Transverse colon (tissue), 3 donors: ENCODE results near the gene C17orf100.
"Not testable (repeated sequence)": the region's sequence is repeated elsewhere in the genome, so short reads cannot be mapped to it uniquely, and the experiment has no call there.

ENCODE experiments used
- EP300 ChIP-seq: sonication (generic); formaldehyde crosslinking; IDR thresholded peaks from one replicate; pipeline ENCODE4 v1.6.1; 2017; ENCODE audit warnings: antibody characterized with exemption, low read depth
- POLR2A ChIP-seq: fragments of 450-650 bp; IDR thresholded peaks from one replicate; pipeline ENCODE4 v1.6.1; 2016; ENCODE audit warnings: antibody characterized with exemption, mild to moderate bottlenecking, moderate library complexity
- TF ChIP-seq, protein P1 (sequence below), 5 experiments: fragments of 200-600 bp in 3 of 5; fragments of 450-650 bp in 2 of 5; sonication (generic) in 3 of 5; IDR thresholded peaks; 1 replicate in 2 of 5; 2 replicates in 3 of 5; pipeline ENCODE4 v1.5.1; 2016 to 2017; ENCODE audit warnings: antibody characterized with exemption in 5 of 5, inconsistent platforms in 3 of 5, mild to moderate bottlenecking in 2 of 5, moderate library complexity in 1 of 5

DNA sequence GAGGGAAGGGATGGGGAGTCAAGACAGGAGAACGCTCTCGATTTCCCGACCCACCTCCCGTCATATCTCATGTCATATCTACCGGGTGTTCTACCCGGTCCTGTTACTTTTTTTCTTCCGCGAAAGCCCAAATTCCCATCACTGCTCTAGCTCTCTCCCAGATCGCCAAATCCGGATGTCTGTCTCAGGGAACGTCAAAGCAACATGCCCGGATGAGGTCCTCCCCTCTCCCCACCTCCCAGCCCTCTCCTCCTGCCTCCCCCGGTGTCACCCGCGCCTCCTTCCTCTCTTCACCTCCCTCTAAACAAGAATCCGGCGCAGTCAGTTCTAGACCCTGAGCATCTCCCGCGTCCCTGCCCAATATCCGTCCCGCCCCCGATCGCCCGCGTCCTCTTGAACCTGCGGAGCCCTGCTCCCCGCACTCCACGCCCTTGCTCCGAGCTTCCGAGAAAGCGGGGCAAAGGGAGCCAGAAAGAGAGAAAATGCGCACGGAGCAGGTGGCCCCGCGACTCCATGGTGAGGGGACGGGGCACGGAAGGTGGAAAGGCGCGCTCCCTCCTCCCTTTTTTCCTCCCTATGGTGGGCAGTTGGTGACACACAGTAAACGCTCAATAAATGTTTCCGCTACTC is 4.3 kb downstream of the C17orf100 start:
- TF ChIP-seq, protein P1, sequence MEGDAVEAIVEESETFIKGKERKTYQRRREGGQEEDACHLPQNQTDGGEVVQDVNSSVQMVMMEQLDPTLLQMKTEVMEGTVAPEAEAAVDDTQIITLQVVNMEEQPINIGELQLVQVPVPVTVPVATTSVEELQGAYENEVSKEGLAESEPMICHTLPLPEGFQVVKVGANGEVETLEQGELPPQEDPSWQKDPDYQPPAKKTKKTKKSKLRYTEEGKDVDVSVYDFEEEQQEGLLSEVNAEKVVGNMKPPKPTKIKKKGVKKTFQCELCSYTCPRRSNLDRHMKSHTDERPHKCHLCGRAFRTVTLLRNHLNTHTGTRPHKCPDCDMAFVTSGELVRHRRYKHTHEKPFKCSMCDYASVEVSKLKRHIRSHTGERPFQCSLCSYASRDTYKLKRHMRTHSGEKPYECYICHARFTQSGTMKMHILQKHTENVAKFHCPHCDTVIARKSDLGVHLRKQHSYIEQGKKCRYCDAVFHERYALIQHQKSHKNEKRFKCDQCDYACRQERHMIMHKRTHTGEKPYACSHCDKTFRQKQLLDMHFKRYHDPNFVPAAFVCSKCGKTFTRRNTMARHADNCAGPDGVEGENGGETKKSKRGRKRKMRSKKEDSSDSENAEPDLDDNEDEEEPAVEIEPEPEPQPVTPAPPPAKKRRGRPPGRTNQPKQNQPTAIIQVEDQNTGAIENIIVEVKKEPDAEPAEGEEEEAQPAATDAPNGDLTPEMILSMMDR (IDR thresholded peaks at IDR 0.05) = not testable (repeated sequence)
- not testable (repeated sequence) for TF ChIP-seq EP300, POLR2A
